Stomach (tissue), 4 donors: ENCODE results near the gene PRR18.

Source experiments
- CTCF ChIP-seq, 7 experiments: fragments of 450-650 bp in 4 of 7; fragments of 200-600 bp in 3 of 7; sonication (generic) in 3 of 7; IDR thresholded peaks; one replicate each; pipeline ENCODE4 v1.5.1; 2016 to 2019; ENCODE audit warnings: antibody characterized with exemption in 7 of 7, control low read depth in 2 of 7, mild to moderate bottlenecking in 1 of 7
- EP300 ChIP-seq: sonication (generic); formaldehyde crosslinking; IDR thresholded peaks from one replicate; pipeline ENCODE4 v1.6.1; 2017; ENCODE audit warnings: antibody characterized with exemption

DNA sequence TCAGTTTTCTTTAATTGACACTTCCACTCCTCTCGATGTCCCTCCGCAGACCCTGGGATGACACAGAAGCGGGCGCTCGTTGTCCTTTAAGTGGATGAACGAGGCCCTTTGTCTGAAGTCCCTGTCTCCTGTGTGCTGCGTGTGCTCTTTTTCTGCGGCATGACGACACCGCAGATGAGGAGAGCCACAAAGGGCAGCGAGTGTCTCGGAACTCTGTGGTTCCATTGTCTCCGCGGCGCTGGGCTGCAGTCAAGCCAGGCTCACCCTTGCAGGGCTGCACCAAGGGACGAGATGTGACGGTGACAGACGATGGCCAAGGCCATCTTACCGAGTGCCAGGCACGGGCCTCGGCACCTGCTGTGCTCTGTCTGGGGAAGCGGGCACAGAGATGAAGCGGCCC is 10.6 kb downstream of the PRR18 start:
- TF ChIP-seq CTCF (IDR thresholded peaks at IDR 0.05) = no peak
- TF ChIP-seq EP300 = no peak
